GM21528 (cell line): ENCODE results near the gene C14orf93.

Source experiments
- ATAC-seq: cut with Tn5 transposase; IDR thresholded peaks from one replicate; pipeline ENCODE4 v1.9.1; 2021; ENCODE audit warnings: mild to moderate bottlenecking, moderate library complexity; ENCODE audit not compliant: unreplicated experiment, low FRiP score

The C14orf93 gene

GRCh38 chr14:23047034-23047634 lies 37.2 kb upstream of the C14orf93 start:
- no peak for ATAC-seq

- ATAC-seq: no peak
These were observed 35.7 kb upstream of the C14orf93 start for GRCh38 chr14:23045419-23046357.

- ATAC-seq: no peak
These were observed 34.9 kb upstream of the C14orf93 start for GRCh38 chr14:23044840-23045239.

- ATAC-seq: no peak
These were observed 33.8 kb upstream of the C14orf93 start for GRCh38 chr14:23043754-23044153.

- ATAC-seq: no peak
These were observed 33.2 kb upstream of the C14orf93 start for GRCh38 chr14:23043145-23043544.

GRCh38 chr14:23042162-23042965 lies 32.4 kb upstream of the C14orf93 start, which contains the start of gene PSMB11:
TSS of gene PSMB11 (plus strand) at chr14:23042212. CDS start at chr14:23042226, 14 bp downstream.
- ATAC-seq: no peak

- ATAC-seq: no peak
These were observed 31.8 kb upstream of the C14orf93 start for GRCh38 chr14:23041729-23042128.

- no peak for ATAC-seq
These were observed 30.2 kb upstream of the C14orf93 start for GRCh38 chr14:23040100-23040499.

GRCh38 chr14:23035303-23036144 lies 25.6 kb upstream of the C14orf93 start:
- no peak for ATAC-seq

- peak; percentile 93 for ATAC-seq
These were observed 24.8 kb upstream of the C14orf93 start, which contains the start of gene PSMB5 for GRCh38 chr14:23034498-23035302. TSS of gene PSMB5 (minus strand) at chr14:23034900. CDS start at chr14:23034881, 19 bp downstream.

- ATAC-seq: peak; percentile 4
These were observed 24.0 kb upstream of the C14orf93 start for GRCh38 chr14:23033801-23034497.

- ATAC-seq: no peak
These were observed 23.3 kb upstream of the C14orf93 start for GRCh38 chr14:23033251-23033727.

- no peak for ATAC-seq
These were observed 21.0 kb upstream of the C14orf93 start for GRCh38 chr14:23030936-23031335.

- ATAC-seq: no peak
These were observed 18.9 kb upstream of the C14orf93 start for GRCh38 chr14:23028799-23029198.

GRCh38 chr14:23025151-23025814 lies 15.3 kb upstream of the C14orf93 start:
- ATAC-seq: no peak

- ATAC-seq: no peak
These were observed 14.7 kb upstream of the C14orf93 start for GRCh38 chr14:23024612-23025075.

GRCh38 chr14:23023795-23024152 lies 13.8 kb upstream of the C14orf93 start:
- ATAC-seq: no peak
